ENCODE data around the gene TMEM87B. TPM values are rescaled to one million over a fixed set of nuclear protein-coding genes. Genes with fewer than 3 reads are reported as not detected.
"Not testable (repeated sequence)": the region's sequence is repeated elsewhere in the genome, so short reads cannot be mapped to it uniquely, and the experiment has no call there.

TMEM87B gene
- total RNA-seq, 1 donor from 2014 or later: 30.3 TPM

- Histone ChIP-seq H3K9me3 (ENCODE audit: control insufficient read depth in 3 of 3, low read length in 3 of 3) (peaks cover 0 to 1% (median 0%) of the 10 kb centered on the region in 3 donors), H3K4me3 (ENCODE audit: low read length in 3 of 3) (peak overlapping the region; percentile 63 to 77 (median 65)), H3K27me3 (ENCODE audit: control insufficient read depth in 3 of 3, insufficient read depth in 3 of 3, low read length in 3 of 3) (peaks cover 4 to 30% (median 22%) of the 10 kb centered on the region in 3 donors), H3K36me3 (ENCODE audit: control insufficient read depth in 3 of 3, insufficient read depth in 3 of 3, low read length in 3 of 3) (no peaks in the 10 kb centered on the region), H3K27ac (ENCODE audit: low read depth, low read length) (no peak overlapping the region), H3K4me1 (ENCODE audit: control insufficient read depth in 3 of 3, insufficient read depth in 3 of 3, low read length in 3 of 3) (peaks cover 0 to 10% (median 7%) of the 10 kb centered on the region in 3 donors), H3K9ac (ENCODE audit: low read depth in 1 of 3, low read length in 3 of 3) (peak overlapping the region in 1 of 3 donors; percentile 4)
Measured at GRCh38 chr2:112137516-112138158, 82.6 kb downstream of the TMEM87B start.

- no peak within 1 kb of the TSS for H3K27ac ChIP-seq (ENCODE audit: low read depth, low read length)
- H3K9ac ChIP-seq (ENCODE audit: low read depth in 1 of 3, low read length in 3 of 3): peak within 1 kb of the TSS in 1 of 3 donors; percentile 4
Measured at GRCh38 chr2:112138159-112139032, 83.3 kb downstream of the TMEM87B start, which contains the start of gene FBLN7. Gene FBLN7, plus strand, starts transcription at chr2:112138385. Its CDS starts 271 bp downstream, at chr2:112138656.

GRCh38 chr2:112139033-112139614 is 84.1 kb downstream of the TMEM87B start:
- not testable (repeated sequence) for H3K4me1 ChIP-seq (ENCODE audit: control insufficient read depth in 3 of 3, insufficient read depth in 3 of 3, low read length in 3 of 3); H3K9me3 ChIP-seq (ENCODE audit: control insufficient read depth in 3 of 3, low read length in 3 of 3); H3K9ac ChIP-seq (ENCODE audit: low read depth in 1 of 3, low read length in 3 of 3); H3K27ac ChIP-seq (ENCODE audit: low read depth, low read length); H3K36me3 ChIP-seq (ENCODE audit: control insufficient read depth in 3 of 3, insufficient read depth in 3 of 3, low read length in 3 of 3)
- Histone ChIP-seq H3K4me3 (ENCODE audit: low read length in 3 of 3) (peak overlapping the region in 1 of 3 donors; percentile 65), H3K27me3 (ENCODE audit: control insufficient read depth in 3 of 3, insufficient read depth in 3 of 3, low read length in 3 of 3) (peaks cover 4 to 33% (median 22%) of the 10 kb centered on the region in 3 donors)

More at GRCh38 chr2:112138159-112139032, 83.3 kb downstream of the TMEM87B start, which contains the start of gene FBLN7:
- H3K36me3 ChIP-seq (ENCODE audit: control insufficient read depth in 3 of 3, insufficient read depth in 3 of 3, low read length in 3 of 3): no peaks in the 10 kb centered on the region
- peak within 1 kb of the TSS; percentile 63 to 77 (median 65) for H3K4me3 ChIP-seq (ENCODE audit: low read length in 3 of 3)
- no peaks in the 10 kb centered on the region for H3K9me3 ChIP-seq (ENCODE audit: control insufficient read depth in 3 of 3, low read length in 3 of 3)
- H3K27me3 ChIP-seq (ENCODE audit: control insufficient read depth in 3 of 3, insufficient read depth in 3 of 3, low read length in 3 of 3): peaks cover 4 to 33% (median 22%) of the 10 kb centered on the region in 3 donors
- H3K4me1 ChIP-seq (ENCODE audit: control insufficient read depth in 3 of 3, insufficient read depth in 3 of 3, low read length in 3 of 3): peaks cover 0 to 10% (median 7%) of the 10 kb centered on the region in 3 donors

- not testable (repeated sequence) for H3K27ac ChIP-seq (ENCODE audit: low read depth, low read length); H3K9me3 ChIP-seq (ENCODE audit: control insufficient read depth in 3 of 3, low read length in 3 of 3); H3K36me3 ChIP-seq (ENCODE audit: control insufficient read depth in 3 of 3, insufficient read depth in 3 of 3, low read length in 3 of 3); H3K4me1 ChIP-seq (ENCODE audit: control insufficient read depth in 3 of 3, insufficient read depth in 3 of 3, low read length in 3 of 3)
- H3K27me3 ChIP-seq (ENCODE audit: control insufficient read depth in 3 of 3, insufficient read depth in 3 of 3, low read length in 3 of 3): peaks cover 4 to 33% (median 22%) of the 10 kb centered on the region in 3 donors
- H3K4me3 ChIP-seq (ENCODE audit: low read length in 3 of 3): peak overlapping the region in 2 of 3 donors; percentile 13 to 36
- H3K9ac ChIP-seq (ENCODE audit: low read depth in 1 of 3, low read length in 3 of 3): peak overlapping the region in 1 of 3 donors; percentile 50
Measured at GRCh38 chr2:112139661-112140204, 84.7 kb downstream of the TMEM87B start.

- Histone ChIP-seq H3K4me3 (ENCODE audit: low read length in 3 of 3) (peak overlapping the region in 2 of 3 donors; percentile 13 to 36), H3K4me1 (ENCODE audit: control insufficient read depth in 3 of 3, insufficient read depth in 3 of 3, low read length in 3 of 3) (peaks cover 0 to 10% (median 7%) of the 10 kb centered on the region in 3 donors), H3K9me3 (ENCODE audit: control insufficient read depth in 3 of 3, low read length in 3 of 3) (no peaks in the 10 kb centered on the region), H3K27ac (ENCODE audit: low read depth, low read length) (no peak overlapping the region), H3K36me3 (ENCODE audit: control insufficient read depth in 3 of 3, insufficient read depth in 3 of 3, low read length in 3 of 3) (no peaks in the 10 kb centered on the region), H3K9ac (ENCODE audit: low read depth in 1 of 3, low read length in 3 of 3) (peak overlapping the region in 1 of 3 donors; percentile 50), H3K27me3 (ENCODE audit: control insufficient read depth in 3 of 3, insufficient read depth in 3 of 3, low read length in 3 of 3) (peaks cover 4 to 33% (median 22%) of the 10 kb centered on the region in 3 donors)
Measured at GRCh38 chr2:112140205-112140802, 85.2 kb downstream of the TMEM87B start.

- Histone ChIP-seq H3K4me1 (ENCODE audit: control insufficient read depth in 3 of 3, insufficient read depth in 3 of 3, low read length in 3 of 3) (peaks cover 0 to 10% (median 7%) of the 10 kb centered on the region in 3 donors), H3K36me3 (ENCODE audit: control insufficient read depth in 3 of 3, insufficient read depth in 3 of 3, low read length in 3 of 3) (no peaks in the 10 kb centered on the region), H3K27ac (ENCODE audit: low read depth, low read length) (no peak overlapping the region), H3K9me3 (ENCODE audit: control insufficient read depth in 3 of 3, low read length in 3 of 3) (no peaks in the 10 kb centered on the region), H3K27me3 (ENCODE audit: control insufficient read depth in 3 of 3, insufficient read depth in 3 of 3, low read length in 3 of 3) (peaks cover 4 to 33% (median 22%) of the 10 kb centered on the region in 3 donors), H3K4me3 (ENCODE audit: low read length in 3 of 3) (no peak overlapping the region), H3K9ac (ENCODE audit: low read depth in 1 of 3, low read length in 3 of 3) (no peak overlapping the region)
Measured at GRCh38 chr2:112140899-112141625, 86.0 kb downstream of the TMEM87B start.

- H3K4me3 ChIP-seq (ENCODE audit: low read length in 3 of 3): no peak overlapping the region
- H3K36me3 ChIP-seq (ENCODE audit: control insufficient read depth in 3 of 3, insufficient read depth in 3 of 3, low read length in 3 of 3): no peaks in the 10 kb centered on the region
- no peak overlapping the region for H3K27ac ChIP-seq (ENCODE audit: low read depth, low read length)
- peaks cover 0 to 33% (median 22%) of the 10 kb centered on the region in 3 donors for H3K27me3 ChIP-seq (ENCODE audit: control insufficient read depth in 3 of 3, insufficient read depth in 3 of 3, low read length in 3 of 3)
- peaks cover 0 to 10% (median 7%) of the 10 kb centered on the region in 3 donors for H3K4me1 ChIP-seq (ENCODE audit: control insufficient read depth in 3 of 3, insufficient read depth in 3 of 3, low read length in 3 of 3)
- no peak overlapping the region for H3K9ac ChIP-seq (ENCODE audit: low read depth in 1 of 3, low read length in 3 of 3)
- H3K9me3 ChIP-seq (ENCODE audit: control insufficient read depth in 3 of 3, low read length in 3 of 3): no peaks in the 10 kb centered on the region
Measured at GRCh38 chr2:112141626-112142007, 86.5 kb downstream of the TMEM87B start.

GRCh38 chr2:112142525-112143078 is 87.5 kb downstream of the TMEM87B start:
- Histone ChIP-seq H3K4me1 (ENCODE audit: control insufficient read depth in 3 of 3, insufficient read depth in 3 of 3, low read length in 3 of 3) (peaks cover 3 to 6% (median 5%) of the 10 kb centered on the region in 3 donors), H3K9me3 (ENCODE audit: control insufficient read depth in 3 of 3, low read length in 3 of 3) (no peaks in the 10 kb centered on the region), H3K9ac (ENCODE audit: low read depth in 1 of 3, low read length in 3 of 3) (no peak overlapping the region), H3K27ac (ENCODE audit: low read depth, low read length) (no peak overlapping the region), H3K36me3 (ENCODE audit: control insufficient read depth in 3 of 3, insufficient read depth in 3 of 3, low read length in 3 of 3) (no peaks in the 10 kb centered on the region), H3K4me3 (ENCODE audit: low read length in 3 of 3) (no peak overlapping the region), H3K27me3 (ENCODE audit: control insufficient read depth in 3 of 3, insufficient read depth in 3 of 3, low read length in 3 of 3) (peaks cover 0 to 24% (median 18%) of the 10 kb centered on the region in 3 donors)
